HAP-1 (cell line): Measurements from ENCODE around the gene CCR2.

ENCODE experiments used
- DNase-seq, 2 experiments: peaks; one replicate each; pipeline ENCODE4 v3.0.0-alpha.2; 2016 to 2020; ENCODE audit warnings: low spot score in 2 of 2
- H3K27me3 ChIP-seq: fragments of 250-450 bp; sonication (Bioruptor Pico); 2 replicates; pipeline ENCODE4 v1.5.1; 2020; ENCODE audit warnings: low read depth, mild to moderate bottlenecking, moderate library complexity
- H3K36me3 ChIP-seq: fragments of 250-450 bp; sonication (Bioruptor Pico); replicated peaks from 2 replicates; pipeline ENCODE4 v1.5.1; 2020; ENCODE audit warnings: mild to moderate bottlenecking
- H3K4me1 ChIP-seq: fragments of 250-450 bp; sonication (Bioruptor Pico); 2 replicates; pipeline ENCODE4 v1.5.1; 2020; ENCODE audit warnings: mild to moderate bottlenecking
- H3K4me3 ChIP-seq: fragments of 250-450 bp; sonication (Bioruptor Pico); 2 replicates; pipeline ENCODE4 v1.5.1; 2020; ENCODE audit warnings: mild to moderate bottlenecking, moderate library complexity
- H3K9me3 ChIP-seq: fragments of 250-450 bp; sonication (Bioruptor Pico); 2 replicates; pipeline ENCODE4 v1.5.1; 2020; ENCODE audit warnings: mild to moderate bottlenecking, moderate library complexity
- in situ Hi-C: fragments of 300-500 bp; cut with MboI; formaldehyde crosslinking; loops from 3 replicates; pipeline ENCODE4 v1.14.3; 2020; ENCODE audit warnings: low sequenced_read_pairs, inconsistent platforms, mixed read lengths

Gene CCR2

GRCh38 chr3:46361408-46362283 is 7.7 kb downstream of the CCR2 start:
- in situ Hi-C loops: no loop called here
- H3K9me3 ChIP-seq: no peaks in the 10 kb centered on the region
- H3K36me3 ChIP-seq: no peaks in the 10 kb centered on the region
- H3K4me1 ChIP-seq: no peaks in the 10 kb centered on the region
- H3K4me3 ChIP-seq: no peak overlapping the region
- DNase-seq: no peak
- 0 out of 2 replicates have a peak, but pooled peaks cover 5% of the 10 kb centered on the region for H3K27me3 ChIP-seq

GRCh38 chr3:46365041-46365440 is 11.1 kb downstream of the CCR2 start:
- Histone ChIP-seq H3K4me1 (no peaks in the 10 kb centered on the region), H3K27me3 (peaks cover 22% of the 10 kb centered on the region), H3K9me3 (no peaks in the 10 kb centered on the region), H3K36me3 (no peaks in the 10 kb centered on the region), H3K4me3 (no peak overlapping the region)
- DNase-seq: no peak
- in situ Hi-C loops: no loop called here

- in situ Hi-C loops: no loop called here
- Histone ChIP-seq H3K9me3 (no peaks in the 10 kb centered on the region), H3K4me3 (no peak overlapping the region), H3K36me3 (no peaks in the 10 kb centered on the region), H3K4me1 (no peaks in the 10 kb centered on the region), H3K27me3 (peaks cover 27% of the 10 kb centered on the region)
- no peak for DNase-seq
Measured at GRCh38 chr3:46365737-46366524, 12.0 kb downstream of the CCR2 start.

GRCh38 chr3:46367811-46368210 is 13.9 kb downstream of the CCR2 start:
- in situ Hi-C loops: no loop called here
- Histone ChIP-seq H3K4me1 (no peaks in the 10 kb centered on the region), H3K36me3 (no peaks in the 10 kb centered on the region), H3K9me3 (no peaks in the 10 kb centered on the region), H3K4me3 (no peak overlapping the region), H3K27me3 (peaks cover 38% of the 10 kb centered on the region)
- DNase-seq: no peak

GRCh38 chr3:46368569-46368968 is 14.7 kb downstream of the CCR2 start:
- Histone ChIP-seq H3K36me3 (no peaks in the 10 kb centered on the region), H3K9me3 (no peaks in the 10 kb centered on the region), H3K4me1 (no peaks in the 10 kb centered on the region), H3K4me3 (no peak overlapping the region), H3K27me3 (peaks cover 43% of the 10 kb centered on the region)
- in situ Hi-C loops: no loop called here
- no peak for DNase-seq

- H3K4me1 ChIP-seq: no peaks in the 10 kb centered on the region
- no peaks in the 10 kb centered on the region for H3K9me3 ChIP-seq
- no peak for DNase-seq
- no peaks in the 10 kb centered on the region for H3K36me3 ChIP-seq
- in situ Hi-C loops: no loop called here
- peaks cover 48% of the 10 kb centered on the region for H3K27me3 ChIP-seq
- H3K4me3 ChIP-seq: no peak overlapping the region
Measured at GRCh38 chr3:46369151-46369550, 15.2 kb downstream of the CCR2 start.

- Histone ChIP-seq H3K36me3 (no peaks in the 10 kb centered on the region), H3K27me3 (peaks cover 54% of the 10 kb centered on the region), H3K9me3 (no peaks in the 10 kb centered on the region), H3K4me1 (no peaks in the 10 kb centered on the region), H3K4me3 (no peak overlapping the region)
- in situ Hi-C loops: no loop called here
- no peak for DNase-seq
Measured at GRCh38 chr3:46369675-46370132, 15.8 kb downstream of the CCR2 start.

- no peaks in the 10 kb centered on the region for H3K9me3 ChIP-seq
- H3K4me3 ChIP-seq: no peak within 1 kb of the TSS
- DNase-seq: no peak
- no peaks in the 10 kb centered on the region for H3K4me1 ChIP-seq
- H3K36me3 ChIP-seq: no peaks in the 10 kb centered on the region
- peaks cover 61% of the 10 kb centered on the region for H3K27me3 ChIP-seq
- in situ Hi-C loops: no loop called here
Measured at GRCh38 chr3:46370839-46371518, 17.1 kb downstream of the CCR2 start, which contains the start of gene CCR5. Gene CCR5 (plus strand): TSS chr3:46370946. CDS start chr3:46372903, 1,957 bp downstream.

- Histone ChIP-seq H3K36me3 (no peaks in the 10 kb centered on the region), H3K4me1 (no peaks in the 10 kb centered on the region), H3K9me3 (no peaks in the 10 kb centered on the region), H3K27me3 (peaks cover 63% of the 10 kb centered on the region), H3K4me3 (no peak overlapping the region)
- no peak for DNase-seq
- in situ Hi-C loops: no loop called here
Measured at GRCh38 chr3:46371519-46372340, 17.8 kb downstream of the CCR2 start.

GRCh38 chr3:46372492-46373359 is 18.8 kb downstream of the CCR2 start:
- Histone ChIP-seq H3K36me3 (no peaks in the 10 kb centered on the region), H3K4me1 (no peaks in the 10 kb centered on the region), H3K27me3 (peaks cover 64% of the 10 kb centered on the region), H3K4me3 (no peak overlapping the region), H3K9me3 (no peaks in the 10 kb centered on the region)
- in situ Hi-C loops: no loop called here
- no peak for DNase-seq

- in situ Hi-C loops: no loop called here
- Histone ChIP-seq H3K4me3 (no peak overlapping the region), H3K9me3 (no peaks in the 10 kb centered on the region), H3K27me3 (peaks cover 47% of the 10 kb centered on the region), H3K4me1 (no peaks in the 10 kb centered on the region; the same call in 1 of the 2 replicates), H3K36me3 (no peaks in the 10 kb centered on the region)
- no peak for DNase-seq
Measured at GRCh38 chr3:46374755-46375154, 20.8 kb downstream of the CCR2 start.

GRCh38 chr3:46375218-46375617 is 21.3 kb downstream of the CCR2 start:
- H3K4me3 ChIP-seq: no peak overlapping the region
- H3K36me3 ChIP-seq: no peaks in the 10 kb centered on the region
- DNase-seq: no peak
- no peaks in the 10 kb centered on the region; the same call in 1 of the 2 replicates for H3K4me1 ChIP-seq
- no peaks in the 10 kb centered on the region for H3K9me3 ChIP-seq
- in situ Hi-C loops: no loop called here
- H3K27me3 ChIP-seq: peaks cover 44% of the 10 kb centered on the region
